HEK293T (cell line): Measurements from ENCODE around the gene RASA3.

Source experiments
- ELF4 ChIP-seq: fragments of 450-650 bp; IDR thresholded peaks from 2 replicates; pipeline ENCODE4 v1.6.1; 2017; ENCODE audit warnings: antibody characterized with exemption
- FOXM1 ChIP-seq: fragments of 450-650 bp; IDR thresholded peaks from 2 replicates; pipeline ENCODE4 v1.6.1; 2017; ENCODE audit warnings: mild to moderate bottlenecking, borderline replicate concordance
- LEF1 ChIP-seq: fragments of 450-650 bp; IDR thresholded peaks from 2 replicates; pipeline ENCODE4 v1.6.1; 2017; ENCODE audit warnings: mild to moderate bottlenecking, borderline replicate concordance
- NFRKB ChIP-seq: fragments of 450-650 bp; IDR thresholded peaks from 2 replicates; pipeline ENCODE4 v1.6.1; 2016; ENCODE audit warnings: mild to moderate bottlenecking, moderate library complexity
- SP1 ChIP-seq: fragments of 450-650 bp; IDR thresholded peaks from 2 replicates; pipeline ENCODE4 v1.6.1; 2017
- SUZ12 ChIP-seq: fragments of 450-650 bp; IDR thresholded peaks from 2 replicates; pipeline ENCODE4 v1.6.1; 2016; ENCODE audit warnings: mild to moderate bottlenecking
- TARDBP ChIP-seq: fragments of 450-650 bp; IDR thresholded peaks from 2 replicates; pipeline ENCODE4 v1.6.1; 2016
- ZNF384 ChIP-seq: fragments of 450-650 bp; IDR thresholded peaks from 2 replicates; pipeline ENCODE4 v1.6.1; 2016
- TF ChIP-seq, protein P1 (sequence below): fragments of 450-650 bp; IDR thresholded peaks from 2 replicates; pipeline ENCODE4 v1.6.1; 2016

DNA sequence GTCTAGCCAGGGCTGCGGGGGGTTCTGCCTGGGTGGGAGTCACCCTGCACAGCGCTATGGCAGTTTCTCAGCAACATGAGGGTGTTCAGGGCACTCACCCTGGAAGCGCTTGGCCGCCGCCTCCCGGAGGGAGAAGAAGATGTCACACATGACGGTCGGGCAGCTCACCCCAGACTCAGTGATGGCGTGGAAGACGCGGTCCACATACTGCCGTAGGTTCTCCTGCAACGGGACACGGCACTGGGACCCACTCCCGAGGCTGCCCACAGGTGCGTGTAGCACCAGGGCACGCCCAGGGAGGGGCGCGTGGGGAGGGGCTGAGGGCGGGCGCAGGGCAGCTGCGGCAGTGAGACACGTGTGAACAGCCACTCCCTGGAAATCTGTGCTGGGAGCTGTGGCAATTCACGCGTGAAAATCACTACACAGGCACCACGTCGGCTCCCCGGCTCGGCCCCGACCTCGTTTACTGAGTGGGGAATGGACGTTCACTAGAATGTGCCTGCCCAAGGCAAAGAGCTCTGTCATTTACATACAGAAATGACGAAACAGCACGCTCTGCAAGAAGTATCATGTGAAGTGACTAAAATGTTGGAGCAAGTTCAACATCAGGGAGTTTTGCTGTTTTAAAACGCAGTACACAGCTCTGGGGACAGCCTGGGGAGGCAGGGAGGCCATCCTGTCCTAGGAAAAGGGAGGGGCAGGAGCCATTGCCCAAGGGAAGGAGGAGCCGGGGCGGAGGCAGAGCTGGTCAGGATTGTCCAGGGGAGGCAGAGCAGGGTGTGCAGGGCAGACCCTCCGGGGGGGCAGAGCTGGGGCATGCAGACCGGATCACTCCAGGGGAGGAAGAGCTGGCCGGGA, 117.1 kb downstream of the RASA3 start:
- TF ChIP-seq, protein P1, sequence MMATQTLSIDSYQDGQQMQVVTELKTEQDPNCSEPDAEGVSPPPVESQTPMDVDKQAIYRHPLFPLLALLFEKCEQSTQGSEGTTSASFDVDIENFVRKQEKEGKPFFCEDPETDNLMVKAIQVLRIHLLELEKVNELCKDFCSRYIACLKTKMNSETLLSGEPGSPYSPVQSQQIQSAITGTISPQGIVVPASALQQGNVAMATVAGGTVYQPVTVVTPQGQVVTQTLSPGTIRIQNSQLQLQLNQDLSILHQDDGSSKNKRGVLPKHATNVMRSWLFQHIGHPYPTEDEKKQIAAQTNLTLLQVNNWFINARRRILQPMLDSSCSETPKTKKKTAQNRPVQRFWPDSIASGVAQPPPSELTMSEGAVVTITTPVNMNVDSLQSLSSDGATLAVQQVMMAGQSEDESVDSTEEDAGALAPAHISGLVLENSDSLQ: no peak
- TF ChIP-seq ELF4: no peak
- TF ChIP-seq FOXM1: no peak
- no peak for TF ChIP-seq TARDBP
- TF ChIP-seq ZNF384: no peak
- no peak for TF ChIP-seq SP1
- no peak for TF ChIP-seq NFRKB
- TF ChIP-seq LEF1: no peak
- no peak for TF ChIP-seq SUZ12
